ENCODE results near the gene GSAP. TPM values are rescaled to one million over a fixed set of nuclear protein-coding genes. Genes with fewer than 3 reads are reported as not detected.

Gene GSAP
- total and polyA plus RNA-seq, 9 donors: 4.0 to 19.4 (median 11.2) TPM

DNA sequence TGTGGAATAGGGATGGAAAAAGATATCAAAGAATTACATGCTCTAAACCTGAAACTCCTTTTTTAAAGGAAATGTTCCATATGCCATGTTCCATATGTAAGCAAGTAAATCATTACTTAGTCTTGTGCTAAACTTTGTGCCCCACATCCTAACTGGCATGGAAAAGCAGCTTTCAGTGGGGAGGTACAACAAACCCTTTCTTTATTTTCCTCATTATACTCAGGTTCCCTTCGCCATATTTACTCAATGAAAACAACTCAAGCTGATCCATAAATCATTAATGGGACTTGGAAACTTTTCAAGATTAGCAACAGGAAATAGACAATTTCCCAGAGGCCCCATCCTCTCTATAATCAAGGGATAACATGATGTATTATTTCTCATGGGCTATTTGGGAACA lies 56.0 kb downstream of the GSAP start:
- WGBS, 3 donors: 68 to 71% (median 68%) methylated on average over 1 of the region's 1 CpG
- TF ChIP-seq EP300 (IDR thresholded peaks at IDR 0.05): no peak
- no peak for TF ChIP-seq POLR2A (IDR thresholded peaks at IDR 0.05)
- no peak for TF ChIP-seq CTCF (IDR thresholded peaks at IDR 0.05)
- no peaks in the 10 kb centered on the region for H3K27me3 ChIP-seq
- no peaks in the 10 kb centered on the region for H3K4me1 ChIP-seq (ENCODE audit: insufficient read depth)
- intact Hi-C loops (cut with DNase I): no loop called here
- no peak for DNase-seq
- no peaks in the 10 kb centered on the region for H3K9me3 ChIP-seq
- no peaks in the 10 kb centered on the region for H3K36me3 ChIP-seq
- H3K4me3 ChIP-seq: no peak overlapping the region
- no peak overlapping the region for H3K27ac ChIP-seq

GRCh38 chr7:77359599-77359998 lies 56.5 kb downstream of the GSAP start:
- H3K4me3 ChIP-seq: no peak overlapping the region
- no peak overlapping the region for H3K27ac ChIP-seq
- intact Hi-C loops (cut with DNase I): no loop called here
- H3K4me1 ChIP-seq (ENCODE audit: insufficient read depth): no peaks in the 10 kb centered on the region
- no peak for DNase-seq
- 65 to 85% (median 73%) methylated on average over 1 of the region's 1 CpG for WGBS, 3 donors
- H3K27me3 ChIP-seq: no peaks in the 10 kb centered on the region
- H3K9me3 ChIP-seq: no peaks in the 10 kb centered on the region
- no peak for TF ChIP-seq EP300 (IDR thresholded peaks at IDR 0.05)
- no peak for TF ChIP-seq CTCF (IDR thresholded peaks at IDR 0.05)
- TF ChIP-seq POLR2A (IDR thresholded peaks at IDR 0.05): no peak
- H3K36me3 ChIP-seq: no peaks in the 10 kb centered on the region

GRCh38 chr7:77354914-77355313 lies 61.2 kb downstream of the GSAP start:
- H3K4me3 ChIP-seq: no peak overlapping the region
- H3K9me3 ChIP-seq: no peaks in the 10 kb centered on the region
- 85 to 96% (median 93%) methylated on average over 9 of the region's 9 CpGs for WGBS, 3 donors
- no peak overlapping the region for H3K27ac ChIP-seq
- H3K27me3 ChIP-seq: no peaks in the 10 kb centered on the region
- no peaks in the 10 kb centered on the region for H3K36me3 ChIP-seq
- intact Hi-C loops (cut with DNase I): no loop called here
- TF ChIP-seq EP300 (IDR thresholded peaks at IDR 0.05): no peak
- no peak for TF ChIP-seq CTCF (IDR thresholded peaks at IDR 0.05)
- no peak for TF ChIP-seq POLR2A (IDR thresholded peaks at IDR 0.05)
- no peaks in the 10 kb centered on the region for H3K4me1 ChIP-seq (ENCODE audit: insufficient read depth)
- no peak for DNase-seq

DNA sequence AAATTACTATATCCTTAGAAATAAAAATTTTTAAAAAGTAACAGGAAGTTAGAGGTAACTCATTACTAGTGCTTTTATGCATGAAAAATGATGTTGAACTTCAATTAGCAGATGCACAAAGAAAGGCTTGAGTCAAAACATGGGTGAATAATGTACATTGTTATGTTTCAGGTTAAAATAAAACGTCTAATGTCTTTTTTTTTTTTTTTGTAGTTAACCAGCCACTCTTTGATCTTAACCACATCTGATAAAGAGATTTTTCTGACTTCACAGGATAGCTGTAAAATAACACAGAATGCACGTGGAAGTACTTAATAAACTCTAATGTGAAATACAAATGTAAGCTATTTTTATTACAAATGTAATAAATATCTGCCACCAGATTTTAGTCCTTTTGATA lies 61.7 kb downstream of the GSAP start:
- Histone ChIP-seq H3K36me3 (no peaks in the 10 kb centered on the region), H3K27me3 (no peaks in the 10 kb centered on the region), H3K4me1 (ENCODE audit: insufficient read depth) (no peaks in the 10 kb centered on the region), H3K27ac (no peak overlapping the region), H3K4me3 (no peak overlapping the region), H3K9me3 (no peaks in the 10 kb centered on the region)
- no peak for DNase-seq
- TF ChIP-seq POLR2A (IDR thresholded peaks at IDR 0.05) (no peak), CTCF (IDR thresholded peaks at IDR 0.05) (no peak), EP300 (IDR thresholded peaks at IDR 0.05) (no peak)
- intact Hi-C loops (cut with DNase I): no loop called here
- 51 to 56% (median 52%) methylated on average over 2 of the region's 2 CpGs for WGBS, 3 donors

DNA sequence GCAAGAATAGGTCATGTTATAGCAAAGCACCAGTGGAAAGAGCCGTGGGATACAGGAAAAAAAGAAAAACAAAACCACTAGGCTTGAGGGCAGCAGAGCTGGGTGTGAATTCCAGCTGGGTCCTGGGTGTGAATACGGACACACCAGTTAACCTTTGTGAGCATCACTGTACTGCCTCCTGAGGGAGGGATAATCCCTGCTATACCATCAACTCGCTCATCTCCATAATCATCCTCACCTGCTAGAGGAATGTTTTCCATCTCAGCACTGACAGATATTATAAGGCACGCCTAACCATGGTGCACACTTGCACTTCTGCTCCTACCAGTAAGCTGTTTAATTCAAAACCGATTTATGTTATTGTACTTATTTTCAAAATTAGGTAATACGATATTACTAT lies 62.2 kb downstream of the GSAP start:
- H3K27ac ChIP-seq: no peak overlapping the region
- no peaks in the 10 kb centered on the region for H3K4me1 ChIP-seq (ENCODE audit: insufficient read depth)
- no peak for TF ChIP-seq CTCF (IDR thresholded peaks at IDR 0.05)
- TF ChIP-seq POLR2A (IDR thresholded peaks at IDR 0.05): no peak
- TF ChIP-seq EP300 (IDR thresholded peaks at IDR 0.05): no peak
- WGBS, 3 donors: 65 to 67% (median 66%) methylated on average over 6 of the region's 6 CpGs
- no peak overlapping the region for H3K4me3 ChIP-seq
- no peaks in the 10 kb centered on the region for H3K9me3 ChIP-seq
- H3K36me3 ChIP-seq: no peaks in the 10 kb centered on the region
- intact Hi-C loops (cut with DNase I): no loop called here
- no peak for DNase-seq
- H3K27me3 ChIP-seq: no peaks in the 10 kb centered on the region

Measured in ovary (tissue), 9 donors.